Measurements from ENCODE around the gene PACS1. TPM values are rescaled to one million over a fixed set of nuclear protein-coding genes. Genes with fewer than 3 reads are reported as not detected.

PACS1 gene
- total and polyA plus RNA-seq, 2 donors = 9.2 to 29.5 TPM

DNA sequence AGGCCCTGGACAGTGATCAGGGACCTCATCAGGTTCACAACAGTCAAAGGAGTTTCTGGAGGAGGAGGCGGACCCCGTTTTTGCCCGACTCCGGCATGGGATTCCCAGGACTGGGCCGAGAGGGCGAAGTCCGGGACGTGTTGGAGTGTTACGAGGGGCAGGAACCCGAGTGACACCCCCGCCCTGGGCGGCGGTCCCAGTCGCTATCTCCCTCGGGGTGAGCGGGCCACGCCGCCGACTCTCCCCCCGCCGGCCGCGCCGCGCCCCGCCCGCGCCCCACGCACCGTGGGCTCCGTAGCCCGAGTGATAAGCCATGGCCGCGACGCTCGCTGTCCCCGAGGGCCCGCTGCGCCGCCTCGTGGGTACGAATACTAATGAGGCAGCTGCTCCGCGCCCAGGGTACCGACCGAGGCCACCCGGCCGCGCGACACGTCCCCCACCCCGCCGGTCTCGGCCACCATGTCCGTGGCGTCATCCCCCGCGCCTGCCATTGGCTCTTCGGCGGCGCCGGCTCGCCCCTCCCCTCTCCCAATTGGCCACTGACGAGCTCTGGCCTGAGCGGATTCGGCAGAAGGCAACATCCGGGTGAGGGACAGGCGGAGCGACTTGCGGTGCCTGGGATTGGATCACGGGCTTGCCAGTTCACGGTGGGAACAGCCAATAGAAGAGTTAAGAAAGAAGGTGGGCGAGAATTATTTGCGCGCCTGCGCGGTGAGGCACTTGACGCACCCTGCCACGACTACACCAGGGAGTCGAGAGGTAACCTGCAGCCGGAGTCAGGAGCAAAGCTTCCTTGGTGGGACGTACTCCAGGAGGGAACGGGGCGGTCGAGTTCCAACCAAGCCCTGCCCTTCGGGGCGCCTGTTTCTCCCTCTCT lies 218.8 kb downstream of the PACS1 start, which contains the start of gene YIF1A:
Gene YIF1A, minus strand, starts transcription at position 473 of the 877 bp plus-strand sequence. Its CDS starts 158 bp downstream, at position 315.
- Histone ChIP-seq H3K36me3 (ENCODE audit: control insufficient read depth in 2 of 2, insufficient read depth in 2 of 2, low read length in 1 of 2) (peaks cover 17 to 24% of the 10 kb centered on the region in 2 donors), H3K9me3 (ENCODE audit: control insufficient read depth in 2 of 2, insufficient read depth in 1 of 2, low read length in 1 of 2) (peaks cover 0 to 10% of the 10 kb centered on the region in 2 donors), H3K27ac (ENCODE audit: low read depth in 1 of 2, low read length in 1 of 2) (peak within 1 kb of the TSS; percentile 88 to 97), H3K4me3 (ENCODE audit: low read length in 2 of 2) (peak within 1 kb of the TSS; percentile 63 to 75), H3K4me1 (ENCODE audit: control insufficient read depth in 2 of 2, insufficient read depth in 2 of 2, low read length in 2 of 2) (peaks cover 22 to 35% of the 10 kb centered on the region in 2 donors), H3K27me3 (ENCODE audit: control insufficient read depth in 2 of 2, insufficient read depth in 1 of 2, low read length in 1 of 2) (peaks cover 33 to 44% of the 10 kb centered on the region in 2 donors)
- peak; percentile 93 to 99 (median 97) for DNase-seq (ENCODE audit: low read depth in 6 of 9, low spot score in 9 of 9)
- WGBS = under 1% methylated on average over 87 of the region's 87 CpGs

DNA sequence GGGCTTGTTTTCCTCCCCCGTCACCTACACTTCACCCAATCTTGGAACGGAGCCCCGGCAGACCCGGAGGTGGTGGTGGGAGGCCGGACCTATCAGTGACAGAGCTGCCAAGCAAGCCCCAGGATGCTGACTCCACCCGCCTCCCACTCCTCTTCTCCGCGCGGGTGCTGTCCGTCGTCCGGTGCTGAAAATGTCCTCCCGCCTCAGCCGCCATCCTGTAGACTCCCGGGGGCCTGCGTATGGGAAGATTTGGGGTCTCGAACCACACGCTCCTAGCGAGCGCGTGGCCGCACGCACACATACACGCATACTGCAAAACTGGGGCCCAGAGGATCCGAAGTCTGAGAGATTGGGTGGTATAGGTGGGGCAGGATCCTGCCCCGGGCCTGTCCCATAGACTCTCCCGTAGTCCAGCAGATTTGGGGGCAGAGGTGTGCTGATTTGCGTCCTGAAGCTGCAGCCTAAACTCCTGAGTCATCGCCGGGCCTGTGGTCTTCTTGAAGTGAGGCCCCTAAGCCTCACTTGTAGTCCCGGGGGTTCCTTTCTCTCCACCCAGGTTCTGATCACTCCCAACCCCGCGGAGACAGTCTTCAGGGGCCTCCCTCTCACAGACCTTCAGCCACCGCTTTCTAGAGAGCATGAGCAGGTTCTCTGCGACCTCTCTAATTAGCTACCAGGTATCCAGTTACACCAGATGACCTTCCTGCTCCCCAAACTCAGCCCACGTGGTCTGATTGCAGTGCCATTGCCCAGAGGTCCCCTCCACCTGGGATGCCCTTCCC lies 219.7 kb downstream of the PACS1 start:
- H3K27me3 ChIP-seq (ENCODE audit: control insufficient read depth in 2 of 2, insufficient read depth in 1 of 2, low read length in 1 of 2) = peaks cover 38 to 53% of the 10 kb centered on the region in 2 donors
- DNase-seq (ENCODE audit: low read depth in 6 of 9, low spot score in 9 of 9) = peak in 7 of 9 donors; percentile 48 to 90 (median 72)
- peak overlapping the region; percentile 63 to 73 for H3K4me3 ChIP-seq (ENCODE audit: low read length in 2 of 2)
- peaks cover 22 to 35% of the 10 kb centered on the region in 2 donors for H3K4me1 ChIP-seq (ENCODE audit: control insufficient read depth in 2 of 2, insufficient read depth in 2 of 2, low read length in 2 of 2)
- H3K9me3 ChIP-seq (ENCODE audit: control insufficient read depth in 2 of 2, insufficient read depth in 1 of 2, low read length in 1 of 2) = peaks cover 0 to 10% of the 10 kb centered on the region in 2 donors
- H3K27ac ChIP-seq (ENCODE audit: low read depth in 1 of 2, low read length in 1 of 2) = peak overlapping the region; percentile 88 to 97
- peaks cover 8 to 17% of the 10 kb centered on the region in 2 donors for H3K36me3 ChIP-seq (ENCODE audit: control insufficient read depth in 2 of 2, insufficient read depth in 2 of 2, low read length in 1 of 2)
- 12% methylated on average over 36 of the region's 36 CpGs for WGBS

DNA sequence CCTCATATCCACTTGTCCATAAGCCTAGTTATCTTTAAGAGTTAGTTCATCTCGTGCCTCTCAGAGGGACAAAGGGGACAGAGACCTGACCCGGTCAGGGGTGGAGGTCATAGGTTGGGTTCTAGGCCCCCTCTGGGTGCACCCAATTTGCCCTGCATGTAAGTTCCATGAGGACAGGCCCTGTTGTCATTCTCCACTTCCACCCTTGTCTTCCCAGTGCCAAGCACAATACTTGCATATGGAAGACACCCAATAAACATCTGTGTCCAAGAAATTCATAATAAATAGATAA lies 220.2 kb downstream of the PACS1 start:
- DNase-seq (ENCODE audit: low read depth in 6 of 9, low spot score in 9 of 9) = no peak
- 83% methylated on average over 2 of the region's 2 CpGs for WGBS
- Histone ChIP-seq H3K4me1 (ENCODE audit: control insufficient read depth in 2 of 2, insufficient read depth in 2 of 2, low read length in 2 of 2) (peaks cover 22 to 35% of the 10 kb centered on the region in 2 donors), H3K4me3 (ENCODE audit: low read length in 2 of 2) (no peak overlapping the region), H3K27me3 (ENCODE audit: control insufficient read depth in 2 of 2, insufficient read depth in 1 of 2, low read length in 1 of 2) (peaks cover 42 to 54% of the 10 kb centered on the region in 2 donors), H3K27ac (ENCODE audit: low read depth in 1 of 2, low read length in 1 of 2) (no peak overlapping the region), H3K36me3 (ENCODE audit: control insufficient read depth in 2 of 2, insufficient read depth in 2 of 2, low read length in 1 of 2) (peaks cover 4 to 11% of the 10 kb centered on the region in 2 donors), H3K9me3 (ENCODE audit: control insufficient read depth in 2 of 2, insufficient read depth in 1 of 2, low read length in 1 of 2) (peaks cover 0 to 10% of the 10 kb centered on the region in 2 donors)

DNA sequence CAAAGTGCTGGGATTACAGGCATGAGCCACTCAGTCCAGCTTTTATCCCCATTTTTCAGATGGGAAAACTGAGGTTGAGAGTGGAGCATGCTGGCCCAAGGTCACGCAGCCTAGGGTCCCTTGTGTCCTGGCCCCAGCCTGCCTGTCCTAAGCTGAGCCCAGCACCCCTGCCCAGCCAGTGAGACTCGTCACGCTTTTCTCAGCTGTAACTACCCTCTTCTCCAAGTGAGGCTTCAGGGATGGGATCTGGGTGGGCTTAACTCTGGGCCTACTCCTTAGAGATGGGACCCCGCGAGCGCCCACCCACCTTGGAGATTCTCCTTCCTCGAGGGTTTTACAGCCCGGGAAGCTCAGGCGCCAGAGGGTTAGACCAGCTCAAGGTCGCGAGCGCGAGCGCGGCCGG lies 221.2 kb downstream of the PACS1 start:
- DNase-seq (ENCODE audit: low read depth in 6 of 9, low spot score in 9 of 9) = no peak
- 22% methylated on average over 16 of the region's 16 CpGs for WGBS
- Histone ChIP-seq H3K4me3 (ENCODE audit: low read length in 2 of 2) (peak overlapping the region in 1 of 2 donors; percentile 48), H3K4me1 (ENCODE audit: control insufficient read depth in 2 of 2, insufficient read depth in 2 of 2, low read length in 2 of 2) (peaks cover 22 to 35% of the 10 kb centered on the region in 2 donors), H3K36me3 (ENCODE audit: control insufficient read depth in 2 of 2, insufficient read depth in 2 of 2, low read length in 1 of 2) (peaks cover 4% of the 10 kb centered on the region in 2 donors), H3K27ac (ENCODE audit: low read depth in 1 of 2, low read length in 1 of 2) (no peak overlapping the region), H3K9me3 (ENCODE audit: control insufficient read depth in 2 of 2, insufficient read depth in 1 of 2, low read length in 1 of 2) (peaks cover 0 to 10% of the 10 kb centered on the region in 2 donors), H3K27me3 (ENCODE audit: control insufficient read depth in 2 of 2, insufficient read depth in 1 of 2, low read length in 1 of 2) (peaks cover 43 to 62% of the 10 kb centered on the region in 2 donors)

DNA sequence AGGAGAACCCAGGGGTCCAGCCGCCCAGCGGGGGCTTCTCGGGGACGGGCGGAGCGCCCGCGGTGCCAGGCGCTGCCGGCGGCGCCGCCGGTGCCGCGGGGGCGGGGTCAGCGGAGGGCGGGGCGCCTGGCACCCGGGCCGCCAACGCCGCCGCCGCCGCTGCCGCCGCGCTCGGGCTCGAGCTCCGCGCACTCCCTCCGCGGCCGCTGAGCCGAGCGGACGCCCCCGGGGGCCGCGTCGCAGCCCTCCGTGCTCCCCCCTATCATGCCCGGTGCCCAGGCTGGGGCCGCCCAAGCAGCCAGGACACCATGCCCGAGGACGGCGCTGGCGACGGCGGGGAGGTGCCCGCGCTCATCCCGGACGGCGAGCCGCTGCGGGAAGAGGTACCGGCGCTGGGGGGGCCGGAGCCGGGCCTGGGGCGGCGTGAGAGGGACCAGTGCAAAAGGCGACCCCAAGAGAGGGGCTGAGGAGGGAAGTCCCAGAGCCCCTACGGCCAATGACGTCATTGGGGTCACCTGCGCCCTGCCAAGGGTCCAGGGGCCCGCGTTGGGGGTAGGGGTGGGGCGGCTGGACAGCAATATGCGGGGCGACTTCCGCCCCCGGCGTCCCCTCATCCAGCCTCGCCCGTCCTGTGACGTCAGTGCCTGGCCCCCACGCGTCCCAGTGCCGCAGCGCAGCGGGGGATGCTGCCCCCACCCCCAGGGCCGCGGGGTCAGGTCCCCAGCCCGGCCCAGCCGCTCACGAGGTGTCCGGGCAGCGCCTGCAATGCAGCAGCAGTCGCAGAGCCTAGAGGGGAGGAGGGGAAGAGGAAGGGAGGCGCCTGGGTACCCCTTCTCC lies 221.9 kb downstream of the PACS1 start, which contains the start of gene TMEM151A:
Gene TMEM151A, plus strand, starts transcription at position 189 of the 837 bp plus-strand sequence. Its CDS starts 120 bp downstream, at position 309.
- Histone ChIP-seq H3K27me3 (ENCODE audit: control insufficient read depth in 2 of 2, insufficient read depth in 1 of 2, low read length in 1 of 2) (peaks cover 43 to 68% of the 10 kb centered on the region in 2 donors), H3K4me3 (ENCODE audit: low read length in 2 of 2) (peak within 1 kb of the TSS in 1 of 2 donors; percentile 48), H3K9me3 (ENCODE audit: control insufficient read depth in 2 of 2, insufficient read depth in 1 of 2, low read length in 1 of 2) (peaks cover 0 to 10% of the 10 kb centered on the region in 2 donors), H3K27ac (ENCODE audit: low read depth in 1 of 2, low read length in 1 of 2) (no peak within 1 kb of the TSS), H3K4me1 (ENCODE audit: control insufficient read depth in 2 of 2, insufficient read depth in 2 of 2, low read length in 2 of 2) (peaks cover 22 to 35% of the 10 kb centered on the region in 2 donors), H3K36me3 (ENCODE audit: control insufficient read depth in 2 of 2, insufficient read depth in 2 of 2, low read length in 1 of 2) (peaks cover under 1 to 1% of the 10 kb centered on the region in 2 donors)
- no peak for DNase-seq (ENCODE audit: low read depth in 6 of 9, low spot score in 9 of 9)
- 3% methylated on average over 95 of the region's 95 CpGs for WGBS

DNA sequence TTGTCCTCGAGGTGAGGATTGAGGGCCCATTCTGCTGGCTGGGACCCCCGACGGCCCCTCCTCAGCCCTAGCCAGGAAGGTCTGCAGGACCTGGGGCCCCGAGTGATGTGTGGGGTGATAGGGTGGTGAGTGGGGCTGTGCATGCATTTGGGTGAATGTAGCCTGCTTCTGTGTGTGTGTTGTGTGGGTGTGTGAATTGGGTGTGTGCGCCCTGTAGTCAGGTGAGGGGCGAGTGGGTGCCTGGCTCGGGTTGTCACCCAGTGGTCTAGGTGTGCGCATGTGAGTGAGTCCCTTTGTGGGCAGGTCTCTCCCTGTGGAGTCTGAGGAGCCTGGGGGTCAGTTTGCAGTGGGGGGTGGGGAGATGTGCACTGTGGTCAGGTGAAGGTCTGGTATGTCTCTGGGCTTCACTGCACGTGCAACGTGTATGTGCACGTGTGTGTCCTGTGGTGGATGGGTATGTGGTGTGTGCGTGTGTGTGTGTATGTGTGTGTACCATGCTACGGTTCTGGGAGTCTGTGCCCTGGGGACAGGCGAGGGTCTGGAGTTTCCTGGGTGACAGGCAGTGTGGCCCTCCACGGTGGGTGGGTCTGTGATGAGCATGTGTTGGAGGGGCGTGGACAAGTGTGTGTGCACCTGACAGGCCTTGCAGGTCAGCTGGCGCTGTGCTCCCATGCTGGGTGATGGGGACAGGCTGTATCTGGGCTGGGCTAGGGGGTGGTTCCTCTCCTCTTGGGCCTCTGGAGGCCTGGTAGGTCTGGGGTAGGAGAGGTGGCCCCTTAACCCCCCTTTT lies 222.7 kb downstream of the PACS1 start:
- Histone ChIP-seq H3K9me3 (ENCODE audit: control insufficient read depth in 2 of 2, insufficient read depth in 1 of 2, low read length in 1 of 2) (peaks cover 0 to 10% of the 10 kb centered on the region in 2 donors), H3K36me3 (ENCODE audit: control insufficient read depth in 2 of 2, insufficient read depth in 2 of 2, low read length in 1 of 2) (no peaks in the 10 kb centered on the region), H3K27me3 (ENCODE audit: control insufficient read depth in 2 of 2, insufficient read depth in 1 of 2, low read length in 1 of 2) (peaks cover 43 to 76% of the 10 kb centered on the region in 2 donors), H3K27ac (ENCODE audit: low read depth in 1 of 2, low read length in 1 of 2) (no peak overlapping the region), H3K4me3 (ENCODE audit: low read length in 2 of 2) (no peak overlapping the region), H3K4me1 (ENCODE audit: control insufficient read depth in 2 of 2, insufficient read depth in 2 of 2, low read length in 2 of 2) (peaks cover 22 to 31% of the 10 kb centered on the region in 2 donors)
- no peak for DNase-seq (ENCODE audit: low read depth in 6 of 9, low spot score in 9 of 9)
- 61% methylated on average over 17 of the region's 17 CpGs for WGBS

DNA sequence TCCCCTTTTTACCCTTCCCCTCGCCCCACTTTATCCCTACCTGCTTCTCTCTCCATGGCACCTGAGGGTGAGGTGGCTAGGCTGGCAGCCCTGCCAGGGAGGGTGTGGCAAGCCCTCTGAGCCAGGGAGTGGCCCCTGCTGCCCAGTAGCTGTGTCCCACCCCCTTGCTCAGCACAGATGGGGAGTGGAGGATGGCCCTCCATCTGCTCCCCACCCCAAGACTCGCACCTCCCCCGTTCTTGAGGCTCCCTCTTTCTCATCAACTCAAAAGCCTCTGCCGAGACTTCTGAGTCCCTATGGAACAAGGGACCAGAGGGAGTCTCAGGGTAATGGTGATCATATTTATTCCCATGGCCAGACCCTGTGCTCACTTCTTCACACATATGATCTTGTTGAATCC lies 223.3 kb downstream of the PACS1 start:
- 85% methylated on average over 4 of the region's 4 CpGs for WGBS
- Histone ChIP-seq H3K4me3 (ENCODE audit: low read length in 2 of 2) (no peak overlapping the region), H3K9me3 (ENCODE audit: control insufficient read depth in 2 of 2, insufficient read depth in 1 of 2, low read length in 1 of 2) (peaks cover 0 to 10% of the 10 kb centered on the region in 2 donors), H3K27me3 (ENCODE audit: control insufficient read depth in 2 of 2, insufficient read depth in 1 of 2, low read length in 1 of 2) (peaks cover 43 to 81% of the 10 kb centered on the region in 2 donors), H3K27ac (ENCODE audit: low read depth in 1 of 2, low read length in 1 of 2) (no peak overlapping the region), H3K36me3 (ENCODE audit: control insufficient read depth in 2 of 2, insufficient read depth in 2 of 2, low read length in 1 of 2) (no peaks in the 10 kb centered on the region), H3K4me1 (ENCODE audit: control insufficient read depth in 2 of 2, insufficient read depth in 2 of 2, low read length in 2 of 2) (peaks cover 16 to 24% of the 10 kb centered on the region in 2 donors)
- DNase-seq (ENCODE audit: low read depth in 6 of 9, low spot score in 9 of 9) = no peak

Measured in thymus (tissue), 11 donors.